Activated CD4-positive, CD25-positive, alpha-beta regulatory T cell (primary cell): ENCODE data around the gene LRTM2.

Experiments used
- DNase-seq, 4 experiments: peaks; one replicate each; lab custom pipeline; 2025; lab: John Stamatoyannopoulos, UW

Gene LRTM2

DNA sequence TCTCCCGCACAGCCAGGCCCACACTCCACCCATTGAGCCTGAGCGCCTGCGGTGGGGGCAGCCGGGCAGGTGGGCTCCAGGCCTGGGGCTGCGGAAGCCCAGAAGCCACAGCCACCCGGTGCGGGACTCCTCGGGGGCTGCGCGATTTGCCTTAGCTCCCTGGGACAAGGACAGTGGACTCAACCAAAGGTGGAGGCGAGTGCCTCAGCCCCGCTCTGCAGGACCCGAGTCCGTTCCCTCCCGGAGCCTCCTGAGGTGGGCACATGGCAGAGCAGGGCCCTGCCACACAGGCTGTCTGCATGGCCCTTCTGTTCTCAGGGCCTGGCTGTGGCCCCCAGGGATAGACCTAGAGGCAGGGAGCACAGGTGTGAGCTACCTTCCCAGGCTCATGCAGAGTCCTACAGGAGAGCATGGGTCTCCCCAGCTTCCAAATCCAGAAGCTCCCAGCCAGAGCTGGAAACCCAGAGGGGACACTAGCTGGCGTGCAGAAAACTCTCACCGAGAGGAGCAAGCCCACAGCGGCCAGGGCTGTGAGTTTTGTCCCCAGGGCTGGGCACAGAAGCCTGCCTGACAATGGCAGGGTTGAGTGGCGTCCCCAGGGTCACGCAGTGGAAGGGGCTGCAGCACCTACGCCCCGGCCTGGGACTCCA is 22.2 kb upstream of the LRTM2 start:
- no peak for DNase-seq

DNA sequence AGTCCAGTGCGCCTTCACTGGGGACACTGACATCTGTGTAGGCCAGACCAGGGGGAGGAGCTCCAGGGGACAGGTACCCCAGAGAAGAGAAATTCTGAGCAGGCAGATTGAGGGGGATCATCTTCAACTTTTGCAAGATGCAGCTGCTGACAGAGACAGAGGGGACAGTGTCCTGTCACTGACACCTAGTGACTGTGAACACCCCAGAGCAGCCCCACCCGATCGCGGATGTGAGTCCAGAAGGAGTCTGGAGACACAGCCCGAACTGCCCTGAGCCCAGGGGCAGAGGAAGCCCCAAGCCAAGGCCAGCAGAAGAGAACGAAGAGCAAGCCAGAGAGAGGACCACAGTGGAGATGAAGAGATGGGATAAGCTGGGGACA is 21.7 kb upstream of the LRTM2 start:
- DNase-seq = no peak

DNA sequence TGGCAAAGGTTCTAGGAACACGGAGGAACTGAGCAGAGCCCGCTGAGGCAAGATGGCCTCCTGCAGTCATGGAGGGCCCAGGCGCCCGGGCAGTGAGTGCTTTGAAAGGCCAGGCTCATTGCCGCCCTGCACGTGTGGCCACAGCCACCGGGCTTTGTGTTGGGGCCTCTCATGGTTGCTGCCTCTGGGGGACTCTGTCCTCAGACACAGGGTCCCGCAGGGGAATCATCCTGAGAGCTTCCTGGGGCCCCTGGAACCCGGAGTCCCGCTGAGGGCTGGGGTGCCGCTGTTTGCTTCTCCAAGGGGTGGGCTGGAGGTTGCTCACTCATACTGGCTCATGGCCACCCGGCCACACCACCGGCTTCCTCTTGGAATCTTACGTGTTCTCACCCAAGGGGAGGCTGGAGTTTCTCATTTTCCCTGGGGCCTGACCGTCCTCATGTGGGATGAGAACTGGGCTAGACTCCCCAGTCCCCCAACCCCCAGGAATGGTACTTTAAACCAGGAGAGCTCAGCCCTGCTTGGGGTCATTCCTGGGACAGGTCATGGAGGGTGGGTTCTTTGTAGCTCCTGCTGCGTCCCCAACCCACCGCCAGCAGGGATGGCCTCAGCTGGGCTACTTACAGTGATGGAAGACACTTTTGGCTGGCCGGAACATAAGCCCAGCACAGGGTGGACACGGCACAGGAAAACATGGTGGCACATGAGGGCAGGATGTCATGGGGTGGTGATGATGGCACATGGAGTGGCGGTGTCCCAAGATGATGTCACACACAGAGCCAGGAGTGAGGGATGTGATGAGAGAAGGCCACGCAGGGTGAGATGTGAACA is 21.1 kb upstream of the LRTM2 start:
- DNase-seq = no peak

DNA sequence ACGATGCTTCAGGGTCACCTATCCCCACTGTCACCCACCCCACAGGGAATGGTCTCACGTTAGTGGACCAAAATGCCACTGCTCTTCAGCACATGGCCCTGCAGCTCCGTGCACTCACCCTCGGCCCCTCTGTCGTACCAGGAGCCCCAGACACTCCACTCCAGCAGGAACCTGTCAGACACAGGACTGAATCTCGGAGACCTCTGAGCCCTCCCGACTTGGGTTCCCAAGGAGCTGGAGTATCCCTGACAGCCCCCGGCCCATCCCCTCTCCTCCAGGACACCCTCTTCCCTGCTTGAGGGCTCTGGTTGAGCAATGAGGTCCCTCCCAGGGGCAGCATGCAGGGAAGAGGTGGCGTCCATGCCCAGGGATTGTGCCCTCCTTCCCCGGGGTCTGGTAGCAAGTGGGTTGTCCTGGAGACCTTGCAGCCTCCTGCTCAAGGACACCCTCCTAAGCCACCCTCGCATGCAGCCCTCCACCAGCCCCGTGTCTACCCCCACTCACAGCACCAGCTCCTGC is 20.4 kb upstream of the LRTM2 start:
- DNase-seq = no peak

DNA sequence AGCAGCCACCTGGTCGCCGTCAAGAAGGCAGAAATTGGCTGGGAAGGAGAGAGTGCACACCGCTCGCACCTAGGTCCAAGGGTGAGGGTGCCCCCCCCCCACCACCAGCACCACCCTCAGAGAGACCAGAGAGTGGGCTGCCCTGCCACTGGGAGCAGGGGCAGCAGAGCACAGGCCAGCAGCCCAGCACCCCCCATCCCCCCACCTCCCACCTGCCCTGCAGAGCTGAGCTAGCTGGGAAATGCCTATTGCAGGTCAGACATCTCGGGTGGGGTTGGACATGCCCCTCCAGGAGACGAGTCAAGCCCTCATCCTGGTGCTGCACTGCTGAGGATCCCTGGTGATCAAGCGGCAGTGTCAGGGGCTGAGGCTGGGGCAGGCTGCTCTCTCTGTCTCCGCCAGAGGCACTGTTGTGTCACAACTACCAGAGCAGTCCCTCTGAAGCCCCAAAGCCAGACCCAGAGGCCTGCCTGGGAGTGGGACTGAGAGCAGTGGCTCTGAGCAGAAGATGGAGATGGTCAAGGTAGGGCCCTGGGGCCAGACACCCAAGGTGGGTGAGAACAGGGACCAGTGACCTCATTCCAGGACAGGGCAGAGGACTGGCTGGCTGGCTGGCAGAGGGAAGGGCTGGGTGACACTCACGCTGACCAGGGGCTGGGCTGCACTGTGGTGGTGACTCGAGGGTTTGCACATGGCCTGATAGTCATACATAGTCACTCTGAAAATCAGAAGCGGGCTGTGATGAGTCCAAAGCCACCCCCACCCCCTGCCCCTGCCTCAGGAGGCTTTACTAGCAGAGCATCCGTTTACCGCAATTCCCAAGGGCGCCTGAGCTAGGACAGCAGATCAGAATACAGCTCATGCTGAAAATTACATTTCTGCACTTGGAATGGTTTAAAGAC is 19.7 kb upstream of the LRTM2 start:
- DNase-seq = no peak

DNA sequence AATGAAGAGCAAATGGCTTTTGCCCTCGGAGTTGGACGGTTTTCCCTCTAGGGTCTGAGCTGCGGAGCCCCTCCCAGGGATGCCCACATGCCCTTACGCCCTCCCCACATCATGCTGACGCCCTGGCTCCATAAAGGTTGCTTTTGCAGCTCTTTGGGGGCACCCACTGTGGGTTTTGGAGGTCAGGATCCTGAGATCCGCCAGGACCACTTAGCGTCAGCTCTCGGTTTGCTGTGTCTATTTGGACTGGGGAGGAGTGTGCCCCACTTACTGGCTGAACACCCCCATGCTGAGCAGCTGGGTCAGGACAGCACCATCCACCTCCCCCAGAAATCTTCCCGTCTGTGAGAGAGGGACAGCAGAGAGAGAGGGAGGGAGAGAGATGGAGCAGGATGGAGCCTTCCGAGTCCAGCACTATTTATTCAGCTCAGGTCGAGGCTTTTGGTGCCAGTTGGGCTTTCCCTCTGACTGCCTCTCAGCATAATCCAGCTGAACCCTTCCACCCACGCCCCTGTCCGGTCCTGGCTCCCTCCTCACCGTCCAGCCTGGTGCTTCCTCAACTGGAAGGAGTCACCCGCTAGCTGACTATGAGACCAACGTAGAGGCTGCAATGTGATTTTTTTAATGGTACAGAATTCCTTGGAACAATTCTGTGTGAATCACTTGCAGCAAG is 18.9 kb upstream of the LRTM2 start:
- DNase-seq = no peak

DNA sequence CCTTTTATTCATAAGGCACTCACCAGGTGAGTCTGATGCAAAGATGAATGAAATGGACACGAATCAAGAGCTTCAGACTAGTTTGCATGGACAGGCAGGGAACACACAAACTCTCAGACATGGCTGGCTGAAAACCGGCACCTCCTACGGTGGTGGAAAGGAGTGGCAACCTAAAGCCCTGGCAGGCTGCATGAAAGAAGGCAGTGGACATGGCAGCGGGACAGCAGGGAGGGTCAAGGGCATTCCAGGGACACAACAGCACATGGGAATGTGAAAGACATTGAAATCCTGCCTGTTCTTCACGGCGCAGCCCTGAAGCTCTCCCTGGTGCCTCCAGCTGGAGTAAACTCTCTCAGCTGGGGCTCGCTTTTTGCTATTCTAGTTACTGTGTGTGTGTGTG is 16.6 kb upstream of the LRTM2 start:
- DNase-seq = no peak

DNA sequence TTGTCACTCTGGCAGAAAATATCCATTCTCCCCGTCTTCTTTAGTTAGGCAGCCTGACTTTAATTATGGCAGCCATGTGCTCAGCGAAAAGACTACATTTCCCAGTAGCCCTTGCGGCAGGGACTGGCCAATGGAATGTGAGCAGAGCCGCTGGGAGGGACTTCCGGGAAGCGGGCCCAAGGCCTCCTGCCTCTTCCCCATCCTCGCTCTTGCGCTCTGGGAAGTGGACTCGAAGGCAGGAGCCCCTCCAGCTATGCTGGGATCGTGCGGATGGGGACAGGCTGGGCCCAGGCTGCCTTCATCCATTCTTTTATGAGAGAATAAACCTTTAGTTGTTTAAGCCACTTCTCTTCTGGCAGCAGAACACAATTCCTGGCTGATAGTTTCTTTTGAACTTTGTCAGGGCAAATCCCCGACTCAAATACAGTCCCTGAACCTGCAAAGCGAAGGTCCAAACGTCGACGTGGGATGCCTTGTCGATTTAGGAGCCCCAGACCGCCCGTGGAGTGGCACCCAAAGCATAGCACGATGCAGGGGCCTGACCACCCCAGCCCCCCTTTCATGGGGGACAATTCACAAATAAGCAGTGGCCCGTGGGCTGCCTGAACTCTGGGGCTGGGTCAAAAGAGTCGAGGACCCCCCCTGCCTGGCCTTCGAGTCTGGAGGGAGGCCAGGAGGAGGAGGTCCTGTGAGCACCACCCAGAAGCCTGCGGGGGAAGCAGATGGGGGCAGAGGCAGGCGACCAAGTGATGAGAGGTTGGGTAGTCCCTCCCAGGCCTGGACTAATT is 15.6 kb upstream of the LRTM2 start:
- peak; percentile 54 to 72 (median 70) for DNase-seq

DNA sequence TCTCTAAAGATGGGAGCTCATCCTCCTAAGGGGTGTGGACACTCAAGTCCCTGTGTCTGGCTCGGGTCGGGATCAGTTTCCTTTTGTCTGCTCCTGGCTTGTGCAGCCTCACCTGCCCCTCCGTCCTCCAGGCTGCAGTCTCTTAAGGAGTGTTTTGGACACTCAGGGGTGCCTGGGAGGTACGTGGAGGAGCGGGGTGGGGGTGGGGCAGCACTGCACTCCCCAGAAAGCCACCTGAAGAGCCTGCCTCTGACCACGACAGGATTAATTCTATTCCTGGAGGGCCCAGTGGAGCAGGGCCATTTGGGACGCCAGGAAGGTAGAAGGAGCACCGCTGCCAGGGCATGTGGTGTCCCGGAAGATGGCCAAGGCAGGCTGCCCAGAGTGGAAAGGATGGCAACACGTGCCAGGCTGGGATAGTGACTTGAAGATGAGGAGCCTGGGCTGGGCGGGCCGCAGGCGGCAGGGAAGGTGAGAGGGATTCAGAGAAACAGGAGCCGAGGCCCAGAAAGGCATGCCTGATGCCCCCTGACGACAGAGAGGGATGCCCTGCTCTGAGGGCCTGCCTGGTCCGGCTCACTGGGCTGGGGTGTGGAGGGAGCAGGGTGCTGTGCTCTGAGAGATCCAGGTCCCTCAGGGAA is 14.8 kb upstream of the LRTM2 start:
- DNase-seq = no peak

DNA sequence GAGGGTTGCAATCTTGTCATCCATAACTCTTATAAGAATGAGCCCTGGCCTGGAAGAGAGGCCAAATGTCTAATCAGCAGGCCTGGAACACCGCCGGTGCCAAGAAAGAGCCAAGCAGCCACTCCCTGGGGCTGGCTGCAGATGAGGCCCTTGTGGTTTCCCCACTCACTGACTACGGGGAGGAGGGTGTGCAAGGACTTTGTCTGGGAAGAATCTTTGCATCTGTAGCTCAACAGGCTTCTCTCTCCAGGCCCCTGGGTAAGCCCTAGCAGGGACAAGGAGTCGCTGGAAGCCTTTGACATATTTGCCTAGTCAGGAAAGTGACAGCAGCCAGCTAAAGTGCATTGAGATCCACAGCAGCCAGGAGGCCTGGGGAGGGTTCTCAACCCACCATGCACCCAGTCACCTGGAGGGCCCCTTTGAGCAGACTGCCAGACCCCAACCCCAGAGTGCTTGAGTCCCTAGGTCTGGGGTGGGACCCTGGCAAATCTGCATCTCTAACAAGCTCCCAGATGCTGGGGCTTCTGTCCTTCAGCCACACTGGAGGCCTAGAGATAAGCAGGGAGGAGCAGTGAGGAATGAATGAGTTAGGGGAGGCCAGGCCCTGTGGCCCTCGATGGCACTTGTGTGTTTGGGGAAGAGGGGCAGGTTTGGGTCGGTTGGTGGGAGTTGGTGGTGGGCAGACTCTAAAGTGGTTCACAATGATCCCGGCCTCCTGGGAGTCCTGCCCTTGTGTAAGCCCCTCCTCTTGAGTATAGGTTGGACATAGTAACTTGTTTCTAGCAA is 13.9 kb upstream of the LRTM2 start:
- no peak for DNase-seq

DNA sequence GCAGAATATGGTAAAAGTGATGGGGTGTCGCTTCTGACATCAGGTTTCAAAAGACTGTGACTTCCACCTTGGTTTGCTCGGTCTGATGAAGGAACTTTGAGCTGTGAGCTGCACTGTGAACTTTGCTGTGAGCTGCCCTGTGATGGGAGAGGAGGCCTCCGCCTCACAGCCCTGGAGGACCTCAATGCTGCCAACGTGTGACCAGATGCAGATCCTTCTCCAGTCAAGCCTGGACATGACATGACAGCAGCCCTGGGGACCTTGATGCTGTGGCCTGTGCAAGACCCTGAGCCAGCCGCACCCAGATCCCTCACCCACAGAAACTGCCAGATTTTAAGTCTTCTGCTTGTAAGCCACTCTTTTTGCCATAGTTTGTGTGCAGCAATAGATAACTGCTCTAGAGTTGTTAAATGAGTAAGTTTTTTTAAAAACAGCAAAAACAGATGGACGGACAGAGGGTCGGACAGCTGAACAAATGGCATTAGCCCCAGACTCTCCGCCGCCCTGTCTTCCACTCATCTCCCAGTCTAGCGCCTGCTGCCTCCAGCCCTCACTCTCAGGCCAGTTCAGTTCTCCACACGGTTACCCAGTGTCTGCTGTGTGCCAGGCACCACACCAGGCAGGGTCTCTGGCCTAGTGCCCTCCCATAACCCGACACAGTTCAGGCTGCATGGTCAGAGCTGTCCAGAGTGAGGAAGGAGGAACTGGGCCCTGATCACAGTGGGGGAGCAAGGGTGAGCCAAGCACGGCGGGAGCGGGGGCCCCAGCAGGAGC is 13.1 kb upstream of the LRTM2 start:
- DNase-seq = no peak

DNA sequence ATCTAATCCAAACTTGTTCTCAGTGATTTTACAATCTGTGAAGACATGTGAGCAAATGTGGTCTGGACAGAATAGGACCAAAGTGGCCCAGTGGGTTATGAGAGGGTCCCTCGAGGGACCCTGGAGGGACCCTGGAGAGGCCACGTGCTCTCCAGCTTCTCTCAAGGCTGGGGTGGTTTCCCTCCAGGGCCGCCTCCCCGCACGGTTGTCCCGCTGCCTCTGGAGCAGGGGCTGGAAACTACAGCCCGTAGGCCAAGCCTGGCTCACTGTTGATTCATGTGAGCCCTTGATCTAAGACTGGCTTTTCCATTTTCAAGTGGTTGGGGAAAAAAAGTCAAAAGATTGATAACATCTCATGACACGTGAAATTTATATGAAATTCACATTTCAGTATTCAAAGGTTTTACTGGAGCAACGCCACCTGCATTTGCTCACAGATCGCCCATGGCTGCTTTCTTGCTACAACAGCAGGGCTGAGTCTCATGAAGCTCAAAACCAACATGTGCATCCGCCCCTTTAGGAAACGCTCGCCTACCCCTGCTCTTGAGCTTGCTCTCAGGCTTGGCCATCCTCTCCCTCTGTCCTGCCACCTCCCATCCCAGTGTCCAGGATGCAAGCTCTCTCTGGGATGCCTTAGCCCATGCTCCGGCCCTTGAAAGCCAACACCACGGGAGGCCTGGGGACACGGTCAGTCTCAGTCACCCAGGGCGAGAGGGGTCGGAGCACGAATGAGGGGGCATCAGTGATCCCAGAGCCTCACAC is 12.1 kb upstream of the LRTM2 start:
- no peak for DNase-seq

DNA sequence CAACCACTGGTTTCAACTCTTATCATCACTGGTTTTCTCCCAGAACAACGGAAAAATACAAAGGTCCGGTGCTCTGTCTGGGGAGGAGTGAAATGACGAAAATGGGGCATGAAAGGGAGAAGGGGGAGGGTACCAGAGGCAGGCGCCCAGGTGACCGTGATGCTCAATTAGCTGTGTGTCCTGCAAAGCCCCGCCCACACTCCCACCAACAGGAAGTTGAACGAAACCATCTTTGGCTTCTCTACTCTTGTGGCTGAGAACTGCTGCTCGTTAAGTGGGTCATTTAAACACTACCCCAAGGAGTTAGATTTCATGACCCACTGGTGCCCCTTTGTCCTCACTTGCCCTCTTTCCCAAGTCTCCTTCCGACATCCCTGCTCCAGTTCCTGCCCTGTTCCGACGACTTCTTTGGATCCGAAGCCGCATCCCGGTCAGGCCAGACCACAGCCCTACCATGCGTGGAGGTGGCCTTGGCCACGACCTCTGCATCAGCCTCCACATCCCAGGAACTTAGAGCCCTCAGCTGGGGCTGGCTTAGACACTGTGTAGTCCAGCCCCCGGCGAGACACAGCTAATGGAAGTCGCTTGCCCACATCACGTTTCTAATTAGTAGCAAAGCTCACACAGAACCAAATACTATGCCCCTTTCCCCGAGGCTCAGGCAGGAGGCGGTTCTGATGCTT is 11.4 kb upstream of the LRTM2 start:
- no peak for DNase-seq

DNA sequence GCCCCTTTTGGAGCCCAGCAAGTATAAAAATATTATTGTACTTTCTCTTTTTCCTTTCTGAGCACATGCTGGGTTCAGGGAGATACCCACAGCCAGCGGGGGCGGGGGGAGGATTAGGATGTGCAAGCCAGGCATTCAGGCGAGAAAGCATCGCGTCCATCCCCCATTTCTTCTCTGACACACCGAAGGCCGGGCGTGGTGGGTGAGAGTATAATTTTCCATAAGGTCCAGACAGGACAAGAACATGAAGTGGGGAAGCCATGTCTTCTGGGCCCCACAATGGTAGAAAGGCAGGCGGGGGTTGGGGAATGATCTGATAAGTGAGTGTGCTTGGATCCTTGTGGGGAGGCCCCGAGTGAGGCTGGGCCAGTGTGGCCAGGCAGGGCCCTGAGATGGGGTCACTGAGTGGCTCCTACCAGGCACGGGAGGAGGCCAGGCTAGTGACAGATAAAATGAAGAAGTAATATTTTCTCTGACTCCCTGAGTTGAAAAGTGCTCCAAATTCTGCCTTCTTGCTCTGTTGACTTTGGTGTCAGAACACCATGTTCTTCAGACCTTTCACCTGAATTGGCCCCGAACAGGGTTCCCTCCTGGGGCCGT is 10.7 kb upstream of the LRTM2 start:
- no peak for DNase-seq

DNA sequence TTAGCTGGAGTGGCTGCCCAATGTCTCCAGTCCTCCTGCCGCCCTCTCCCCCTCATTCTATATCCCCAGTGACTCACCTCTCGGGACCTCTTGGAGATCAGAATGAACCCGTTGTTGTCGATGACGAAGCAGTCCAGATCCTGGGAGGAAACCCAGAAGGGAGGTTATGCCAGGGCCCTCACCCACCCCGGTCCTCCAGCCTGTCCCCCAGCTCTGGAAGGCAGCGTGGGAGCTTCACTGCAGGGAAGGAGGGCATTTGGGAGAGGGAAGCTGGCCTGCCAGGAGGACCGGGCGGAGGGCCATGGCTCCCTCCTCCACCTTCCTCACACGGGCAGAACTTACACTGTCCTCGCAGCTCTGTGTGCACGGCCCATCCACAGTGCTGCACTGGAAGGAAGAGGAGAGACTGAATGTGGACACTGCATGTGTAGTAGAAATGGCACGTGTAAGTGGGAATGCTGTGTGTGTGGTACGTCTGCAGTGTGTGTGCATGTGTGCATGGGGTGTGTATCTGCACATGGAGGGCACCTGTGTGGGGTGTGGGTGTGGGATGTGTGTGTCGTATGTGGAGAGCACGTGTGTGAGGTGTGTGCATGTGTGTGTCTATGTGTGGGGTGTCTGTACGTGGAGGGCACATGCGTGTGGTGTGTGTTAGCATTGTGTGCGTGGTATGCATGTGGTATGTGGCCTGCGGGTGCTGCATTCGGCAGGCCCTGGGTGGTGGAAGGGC is 10.0 kb upstream of the LRTM2 start:
- no peak for DNase-seq

DNA sequence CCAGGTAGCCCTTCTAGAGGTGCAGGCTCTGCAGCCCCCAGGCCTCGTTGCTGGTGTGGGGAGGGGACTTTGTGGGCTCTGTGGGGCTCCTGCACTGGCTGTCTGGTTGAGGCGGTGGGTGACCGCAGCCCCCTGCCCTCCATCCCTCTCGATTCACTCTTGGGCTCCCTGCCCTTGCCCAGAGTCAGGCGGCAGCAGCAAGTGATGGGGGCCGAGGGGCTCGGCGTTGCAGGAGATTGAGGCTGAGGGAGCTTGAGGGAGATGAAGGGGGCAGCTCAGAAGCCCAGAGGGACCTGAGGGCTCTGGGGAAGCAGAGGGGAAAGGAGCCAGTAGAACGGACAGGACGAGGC is 9.5 kb upstream of the LRTM2 start:
- no peak for DNase-seq
